Epidermal melanocyte (primary cell): ENCODE measurements around the gene PITPNB.

Experiments
- DNase-seq: peaks from one replicate; pipeline ENCODE4 v3.0.0; 2011; ENCODE audit warnings: low spot score; ENCODE audit not compliant: insufficient read length

PITPNB gene

GRCh38 chr22:27863001-27863400 is 56.1 kb downstream of the PITPNB start:
- DNase-seq, result no peak

DNA sequence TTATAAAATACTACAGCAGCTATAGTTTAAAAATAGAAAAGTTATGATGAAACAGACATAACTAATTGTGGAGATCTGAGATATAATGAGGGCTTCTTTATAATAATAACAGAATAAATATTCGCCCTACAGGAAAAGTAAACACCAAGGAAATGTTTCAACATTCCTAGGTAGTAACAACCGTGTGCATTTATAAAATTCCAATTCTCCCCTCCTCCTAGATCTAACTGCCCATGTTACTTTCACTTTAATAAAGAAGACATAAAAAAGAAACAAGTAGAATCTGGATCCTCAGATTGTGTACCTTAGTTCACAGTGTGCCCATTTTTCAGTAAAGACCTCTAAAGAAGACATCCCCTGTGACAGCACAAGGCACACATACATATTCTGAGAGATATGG is 59.7 kb downstream of the PITPNB start:
- no peak for DNase-seq

GRCh38 chr22:27858626-27859025 is 60.4 kb downstream of the PITPNB start:
- no peak for DNase-seq

DNA sequence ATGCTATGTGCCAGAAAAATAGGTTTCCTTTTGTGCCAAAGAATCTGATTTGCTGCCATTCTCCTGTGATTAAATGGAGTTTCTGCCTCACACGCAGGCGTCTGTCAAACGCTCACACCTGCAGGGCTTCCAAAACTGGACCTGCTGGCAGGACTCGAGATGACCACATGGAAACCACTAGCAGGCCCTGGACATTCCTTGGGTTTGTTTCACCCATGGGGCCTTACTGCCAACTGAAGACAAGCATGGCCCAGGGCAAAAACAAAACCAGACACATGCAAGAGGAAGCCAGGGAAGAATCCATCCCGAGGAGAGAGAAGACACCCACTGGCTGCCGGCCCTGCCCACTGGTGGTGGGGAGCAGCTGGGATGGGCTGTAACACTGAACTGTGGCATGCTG is 61.6 kb downstream of the PITPNB start:
- peak; percentile 26 for DNase-seq

DNA sequence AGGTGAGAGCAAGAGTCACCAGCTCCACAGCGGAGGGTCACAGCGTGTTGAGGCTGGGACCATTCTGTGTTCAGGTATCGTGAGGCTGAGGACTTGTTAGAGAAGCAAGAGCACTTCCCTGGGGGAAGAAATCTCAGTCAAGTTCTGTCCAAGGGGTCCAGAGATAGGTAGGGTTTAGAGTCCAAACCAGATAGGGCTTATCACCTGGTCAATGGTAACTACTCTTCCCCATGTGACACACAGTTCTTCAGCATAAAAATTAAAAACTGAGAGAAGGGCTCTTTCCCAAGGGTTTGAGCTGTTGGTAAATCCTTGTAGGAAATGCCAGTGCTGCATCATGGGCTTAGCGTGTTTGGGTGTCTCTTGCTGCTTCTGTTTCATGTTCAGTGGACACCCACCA is 62.7 kb downstream of the PITPNB start:
- DNase-seq, result no peak

DNA sequence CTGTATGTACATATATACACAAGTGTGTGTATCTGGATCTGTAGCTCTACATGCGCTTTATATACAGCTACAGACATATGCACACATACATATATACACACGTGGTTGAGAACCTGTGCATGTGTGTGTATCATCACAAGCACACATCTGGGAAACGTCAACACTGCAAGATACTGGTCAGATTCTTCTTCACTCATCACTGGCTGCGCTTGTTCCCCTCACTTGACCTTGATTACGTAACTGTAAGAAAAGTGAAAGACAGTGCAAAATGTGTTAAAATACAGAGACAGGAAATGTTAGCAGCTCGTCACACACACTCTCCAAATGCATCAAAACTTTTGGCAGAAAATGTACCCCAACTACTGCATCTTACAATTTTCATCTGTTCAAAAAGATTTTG is 65.6 kb downstream of the PITPNB start:
- no peak for DNase-seq

DNA sequence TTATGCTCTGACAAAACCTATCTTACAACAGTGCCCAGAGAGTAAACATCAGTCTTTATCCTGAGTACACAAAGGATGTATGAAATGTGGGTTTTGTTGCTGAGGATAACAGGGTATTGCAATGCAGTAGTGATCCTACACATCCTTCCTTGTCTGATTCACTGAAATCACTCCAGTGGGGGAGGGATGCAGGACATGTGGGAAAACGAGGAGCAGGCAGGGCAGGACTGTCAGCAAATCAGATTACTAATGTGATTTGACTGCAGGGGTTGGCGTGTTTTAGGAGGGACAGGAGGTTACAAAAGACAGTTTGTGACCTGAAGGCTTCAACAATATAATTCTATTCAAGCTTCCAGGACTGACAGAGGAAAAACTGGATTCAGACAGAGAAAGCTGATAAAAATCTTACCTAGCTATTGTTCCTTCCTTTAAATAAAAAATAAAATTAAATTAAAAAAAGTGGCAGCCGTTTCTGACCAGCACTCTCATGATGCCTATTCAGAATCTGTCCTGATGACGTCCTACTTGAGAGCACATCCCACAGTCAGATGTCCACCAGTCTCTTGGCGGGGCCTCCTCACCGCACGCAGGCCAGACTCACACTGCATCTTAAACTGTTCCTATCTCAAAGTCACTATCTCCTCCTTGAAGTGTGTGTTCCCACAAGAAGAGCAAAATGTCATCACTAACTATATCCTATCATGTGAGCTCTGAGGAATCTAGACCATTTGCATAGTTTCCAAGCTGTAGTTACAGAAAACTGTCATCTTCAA is 66.9 kb downstream of the PITPNB start:
- no peak for DNase-seq

DNA sequence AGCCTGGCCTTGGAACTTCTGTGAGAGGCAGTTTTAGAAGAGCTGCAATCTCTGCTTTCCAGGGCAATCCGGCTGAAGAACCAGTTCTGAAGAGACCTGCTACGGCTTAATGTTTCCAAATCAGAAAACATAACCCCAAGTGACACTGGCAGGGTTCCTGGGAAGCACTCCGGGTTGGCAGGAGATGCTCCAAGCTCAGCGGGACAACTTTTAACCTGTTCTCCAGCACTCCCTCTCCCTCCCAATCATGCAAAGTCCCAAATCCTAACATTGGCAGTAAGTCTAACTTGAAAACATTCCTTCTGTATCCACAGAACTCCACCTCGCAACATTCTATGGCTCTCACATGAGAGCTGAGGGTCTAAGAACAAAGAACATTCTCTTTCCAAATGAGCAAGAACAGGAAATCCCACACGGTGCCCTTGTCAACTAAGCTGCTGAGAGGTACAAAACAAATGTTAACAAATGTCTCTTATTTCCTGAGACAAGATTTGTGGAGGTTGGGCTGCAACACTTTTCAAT is 69.0 kb downstream of the PITPNB start:
- no peak for DNase-seq

DNA sequence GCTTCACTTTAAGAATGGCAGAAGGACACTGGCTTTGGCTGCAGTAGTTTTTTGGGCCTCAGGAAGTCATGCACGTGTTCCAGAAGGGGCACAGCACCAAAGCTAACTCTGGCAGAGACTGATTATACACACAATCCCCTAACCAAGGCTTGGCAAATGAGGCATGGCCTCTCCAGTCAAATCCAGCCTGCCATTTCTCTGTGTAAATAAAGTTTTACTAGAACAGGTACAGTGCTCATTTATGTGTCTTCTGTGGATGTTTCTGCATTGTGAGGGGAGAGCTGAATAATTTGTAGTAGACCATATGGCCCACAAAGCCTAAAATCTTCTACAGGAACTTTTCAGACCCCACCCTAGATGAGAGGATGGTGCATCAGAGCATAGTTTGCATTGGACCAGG is 71.1 kb downstream of the PITPNB start:
- DNase-seq, result no peak

DNA sequence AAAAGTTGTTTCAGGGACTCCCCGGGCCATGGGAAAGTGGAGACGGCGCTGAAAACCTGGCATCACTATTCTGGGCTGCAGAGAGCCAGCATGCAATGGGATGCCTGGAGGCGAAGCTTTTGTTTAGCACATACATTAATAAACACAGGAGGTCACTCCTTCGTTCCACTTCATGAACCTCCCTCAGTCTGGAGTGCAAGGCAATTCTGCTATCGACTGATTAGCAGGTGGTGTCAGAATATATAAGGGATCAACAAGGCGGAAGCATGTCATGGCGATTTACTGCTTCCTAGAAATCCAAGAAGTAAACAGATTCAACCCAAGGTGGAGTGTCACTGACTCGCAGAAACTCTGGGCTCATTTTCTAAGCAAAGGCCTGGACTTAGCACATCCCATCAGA is 72.1 kb downstream of the PITPNB start:
- no peak for DNase-seq

DNA sequence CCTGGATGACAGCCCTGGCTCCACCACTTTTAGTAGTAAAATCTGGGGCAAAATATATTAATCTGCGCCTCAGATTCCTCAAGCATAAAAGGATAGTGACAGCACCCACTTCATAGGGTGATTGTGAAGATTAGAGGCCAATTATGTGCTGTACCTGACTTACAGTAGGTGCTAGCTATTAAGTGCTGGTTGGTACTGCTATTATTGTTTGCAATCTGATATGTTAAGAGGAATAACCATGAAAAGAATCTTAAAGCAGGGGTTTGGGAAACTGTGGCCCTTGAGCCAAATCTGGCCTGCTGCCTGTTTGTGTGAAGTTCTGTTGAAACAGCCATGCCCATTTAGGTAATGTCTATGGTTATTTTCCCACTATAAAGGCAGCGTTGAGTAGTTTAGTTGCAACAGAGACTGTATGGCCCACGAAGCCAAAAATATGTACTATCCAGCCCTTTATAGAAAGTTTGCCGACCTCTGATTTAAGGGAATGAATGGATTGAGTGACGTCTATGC is 72.8 kb downstream of the PITPNB start:
- DNase-seq, result no peak

- no peak for DNase-seq
Observed at GRCh38 chr22:27845644-27846043, 73.4 kb downstream of the PITPNB start.

- no peak for DNase-seq
Observed at GRCh38 chr22:27844656-27845591, 74.1 kb downstream of the PITPNB start.

DNA sequence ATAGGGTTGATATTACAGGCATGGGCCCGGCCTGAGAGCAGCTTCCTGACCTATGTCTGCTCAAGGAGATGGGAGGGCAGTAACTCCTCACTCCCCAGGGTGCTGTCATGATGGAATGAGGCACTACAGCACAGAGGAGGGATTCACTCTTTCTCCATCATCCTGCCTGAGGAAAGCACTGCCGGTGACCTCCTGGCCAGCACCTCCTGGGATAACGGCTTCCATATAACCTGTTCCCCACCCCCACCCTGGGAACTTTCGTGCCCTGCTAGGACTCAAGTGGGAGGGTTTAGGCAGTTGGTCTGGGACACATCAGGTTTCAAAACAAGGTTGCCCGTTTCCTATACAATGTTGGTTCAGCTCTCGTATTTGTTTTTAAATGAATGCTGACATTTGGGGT is 74.8 kb downstream of the PITPNB start:
- DNase-seq, result no peak

GRCh38 chr22:27843441-27843840 is 75.6 kb downstream of the PITPNB start:
- no peak for DNase-seq

DNA sequence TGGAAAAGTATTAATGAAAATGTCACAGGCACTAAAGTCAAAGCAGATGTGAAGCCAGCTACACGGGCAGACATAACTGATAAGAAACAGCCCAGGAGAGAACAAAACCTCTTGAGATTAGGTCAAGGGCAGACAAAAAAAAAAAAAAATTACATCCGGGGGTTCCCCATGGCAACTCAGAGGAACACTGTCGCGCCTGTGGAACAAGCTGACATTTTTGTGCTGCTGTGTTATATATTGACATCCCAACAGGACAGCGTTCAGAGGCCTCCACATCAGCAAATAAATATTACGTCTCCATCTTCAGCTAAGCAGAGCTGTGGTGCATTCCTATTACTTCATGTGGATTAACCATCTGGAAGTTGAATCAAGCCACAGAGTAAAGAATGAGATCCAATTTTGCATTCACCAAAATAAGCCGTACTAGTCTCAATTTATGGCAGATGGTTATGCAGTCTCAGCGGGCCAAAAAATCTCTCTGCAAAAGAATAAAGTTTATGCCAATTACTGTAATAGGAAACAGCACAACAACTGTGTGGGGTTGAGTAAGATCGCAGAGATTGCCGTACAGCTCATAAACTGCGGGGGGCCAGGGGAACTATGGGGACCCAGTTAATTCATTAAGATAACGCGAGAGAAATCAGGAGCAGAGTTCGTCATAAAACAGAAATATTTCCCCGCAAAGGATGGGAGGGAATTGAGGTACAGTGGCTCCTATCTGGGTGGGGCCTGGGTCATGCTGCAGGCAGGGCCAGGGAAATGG is 76.2 kb downstream of the PITPNB start:
- DNase-seq, result no peak

DNA sequence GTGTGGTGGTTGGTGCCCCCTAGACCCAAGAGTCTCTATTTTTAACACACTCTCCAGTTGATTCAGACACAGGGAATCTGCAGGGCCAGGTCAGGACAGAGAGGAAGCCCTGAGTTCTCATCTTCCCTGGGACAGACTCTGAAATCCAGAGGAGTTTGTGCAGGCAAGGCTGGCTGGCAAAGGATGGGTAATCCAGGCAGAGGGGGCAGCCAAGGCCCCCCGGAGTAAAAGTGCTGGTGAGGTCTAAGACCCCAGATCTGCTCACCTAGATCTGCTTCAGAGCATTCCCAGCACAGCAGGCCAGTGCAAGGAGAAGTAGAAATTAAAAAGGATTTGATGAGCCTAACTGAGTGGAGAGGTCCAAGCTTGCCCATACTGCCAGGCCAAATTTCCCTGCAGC is 76.9 kb downstream of the PITPNB start:
- DNase-seq, result no peak

GRCh38 chr22:27840436-27840835 is 78.6 kb downstream of the PITPNB start:
- DNase-seq, result no peak

DNA sequence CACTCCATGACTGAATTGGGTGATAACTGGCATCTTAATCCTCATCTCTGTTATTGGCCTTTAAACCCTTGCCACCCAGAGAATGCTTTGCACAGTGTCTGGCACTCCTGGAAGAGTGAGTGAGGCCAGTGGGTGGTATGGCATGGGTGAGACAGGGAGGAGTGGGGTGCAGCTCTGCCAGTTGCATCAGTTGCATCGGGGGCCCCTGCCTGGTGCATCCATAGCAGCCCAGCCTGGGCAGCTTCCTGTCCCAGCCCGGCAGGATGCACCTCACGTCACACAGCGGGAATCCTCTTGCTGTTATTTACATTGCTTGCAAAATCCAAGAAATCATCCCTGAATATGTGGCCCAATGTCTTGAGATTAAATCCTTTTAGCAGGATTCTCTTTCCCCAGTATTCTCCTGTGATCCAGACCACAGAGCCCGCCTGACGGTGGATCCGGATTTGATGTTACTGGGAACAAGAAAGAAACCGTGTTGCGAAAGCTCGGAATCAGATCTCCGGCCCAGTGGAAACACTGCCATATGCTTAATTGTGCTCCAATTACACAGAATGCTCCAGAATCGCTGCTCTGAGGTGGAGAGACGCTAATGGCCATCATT is 79.9 kb downstream of the PITPNB start:
- DNase-seq, result no peak

- no peak for DNase-seq
Observed at GRCh38 chr22:27836181-27836580, 82.9 kb downstream of the PITPNB start.

DNA sequence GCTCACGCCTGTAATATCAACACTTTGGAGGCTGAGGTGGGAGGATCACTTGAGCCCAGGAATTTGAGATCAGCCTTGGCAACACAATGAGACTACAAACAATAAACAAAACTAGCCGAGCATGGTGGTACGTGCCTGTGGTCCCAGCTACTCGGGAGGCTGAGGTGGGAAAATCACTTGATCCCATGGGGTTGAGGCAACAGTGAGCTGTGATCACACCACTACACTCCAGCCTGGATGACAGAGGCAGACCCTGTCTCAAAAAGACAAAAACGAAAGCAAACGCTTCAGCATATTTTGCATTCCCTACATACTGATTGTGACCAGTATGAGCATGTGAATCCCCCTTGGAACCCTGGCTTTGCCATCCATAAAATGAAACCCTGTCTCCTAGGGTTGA is 83.6 kb downstream of the PITPNB start:
- DNase-seq, result no peak
